HFF-Myc (cell line): ENCODE data around the gene BAG2.

Experiments
- DNase-seq: peaks from one replicate; pipeline ENCODE4 v3.0.0-alpha.2; 2011; ENCODE audit warnings: low read depth; ENCODE audit errors: extremely low read depth
- H3K4me3 ChIP-seq: replicated peaks from 2 replicates; pipeline ENCODE4 v1.5.1; 2011; ENCODE audit warnings: low read depth, mild to moderate bottlenecking, control low read depth, low read length
- TF ChIP-seq, protein P1 (sequence below): IDR thresholded peaks from 2 replicates; pipeline ENCODE4 v1.5.1; 2012; ENCODE audit warnings: mild to moderate bottlenecking, low read depth, low read length, control low read depth; ENCODE audit errors: missing control alignments

BAG2 gene

DNA sequence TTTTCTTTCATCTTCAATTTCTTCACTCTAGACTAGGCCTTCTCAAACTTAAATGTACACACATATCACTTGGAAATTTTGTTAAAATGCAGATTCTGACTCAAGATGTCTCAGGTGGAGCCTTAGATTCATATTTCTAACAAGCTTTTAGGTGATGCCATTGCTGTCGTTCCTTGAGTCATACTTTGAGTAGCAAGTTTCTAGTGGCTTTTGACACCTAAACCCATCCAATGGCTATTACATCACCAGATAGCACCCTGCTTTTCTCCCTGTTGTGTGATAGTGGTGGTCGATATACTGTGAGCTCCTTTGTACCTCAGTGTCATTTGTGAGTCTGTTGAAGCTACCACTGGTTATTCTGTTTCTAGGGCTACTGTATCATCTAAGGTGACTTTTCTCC lies 34.8 kb upstream of the BAG2 start:
- TF ChIP-seq, protein P1, sequence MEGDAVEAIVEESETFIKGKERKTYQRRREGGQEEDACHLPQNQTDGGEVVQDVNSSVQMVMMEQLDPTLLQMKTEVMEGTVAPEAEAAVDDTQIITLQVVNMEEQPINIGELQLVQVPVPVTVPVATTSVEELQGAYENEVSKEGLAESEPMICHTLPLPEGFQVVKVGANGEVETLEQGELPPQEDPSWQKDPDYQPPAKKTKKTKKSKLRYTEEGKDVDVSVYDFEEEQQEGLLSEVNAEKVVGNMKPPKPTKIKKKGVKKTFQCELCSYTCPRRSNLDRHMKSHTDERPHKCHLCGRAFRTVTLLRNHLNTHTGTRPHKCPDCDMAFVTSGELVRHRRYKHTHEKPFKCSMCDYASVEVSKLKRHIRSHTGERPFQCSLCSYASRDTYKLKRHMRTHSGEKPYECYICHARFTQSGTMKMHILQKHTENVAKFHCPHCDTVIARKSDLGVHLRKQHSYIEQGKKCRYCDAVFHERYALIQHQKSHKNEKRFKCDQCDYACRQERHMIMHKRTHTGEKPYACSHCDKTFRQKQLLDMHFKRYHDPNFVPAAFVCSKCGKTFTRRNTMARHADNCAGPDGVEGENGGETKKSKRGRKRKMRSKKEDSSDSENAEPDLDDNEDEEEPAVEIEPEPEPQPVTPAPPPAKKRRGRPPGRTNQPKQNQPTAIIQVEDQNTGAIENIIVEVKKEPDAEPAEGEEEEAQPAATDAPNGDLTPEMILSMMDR, result no peak
- DNase-seq, result no peak
- no peak overlapping the region for H3K4me3 ChIP-seq

DNA sequence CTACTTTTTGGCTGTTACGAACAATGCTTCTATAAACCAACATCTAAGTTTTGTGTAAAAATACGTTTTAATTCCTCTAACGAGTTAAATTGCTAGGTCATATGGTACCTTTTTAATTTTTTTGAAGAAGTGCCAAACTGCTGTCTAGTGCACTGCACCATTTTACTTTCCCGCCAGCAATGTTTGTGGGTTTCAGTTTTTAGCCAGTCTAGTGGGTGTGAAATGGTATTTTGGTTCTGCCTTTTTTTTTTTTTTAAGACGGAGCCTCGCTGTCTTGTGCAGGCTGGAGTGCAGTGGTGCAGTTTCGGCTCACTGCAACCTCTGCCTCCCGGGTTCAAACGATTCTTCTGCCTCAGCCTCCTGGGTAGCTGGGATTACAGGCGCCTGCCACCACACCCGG lies 34.1 kb upstream of the BAG2 start:
- DNase-seq, result no peak
- no peak overlapping the region for H3K4me3 ChIP-seq
- TF ChIP-seq, protein P1, result no peak

DNA sequence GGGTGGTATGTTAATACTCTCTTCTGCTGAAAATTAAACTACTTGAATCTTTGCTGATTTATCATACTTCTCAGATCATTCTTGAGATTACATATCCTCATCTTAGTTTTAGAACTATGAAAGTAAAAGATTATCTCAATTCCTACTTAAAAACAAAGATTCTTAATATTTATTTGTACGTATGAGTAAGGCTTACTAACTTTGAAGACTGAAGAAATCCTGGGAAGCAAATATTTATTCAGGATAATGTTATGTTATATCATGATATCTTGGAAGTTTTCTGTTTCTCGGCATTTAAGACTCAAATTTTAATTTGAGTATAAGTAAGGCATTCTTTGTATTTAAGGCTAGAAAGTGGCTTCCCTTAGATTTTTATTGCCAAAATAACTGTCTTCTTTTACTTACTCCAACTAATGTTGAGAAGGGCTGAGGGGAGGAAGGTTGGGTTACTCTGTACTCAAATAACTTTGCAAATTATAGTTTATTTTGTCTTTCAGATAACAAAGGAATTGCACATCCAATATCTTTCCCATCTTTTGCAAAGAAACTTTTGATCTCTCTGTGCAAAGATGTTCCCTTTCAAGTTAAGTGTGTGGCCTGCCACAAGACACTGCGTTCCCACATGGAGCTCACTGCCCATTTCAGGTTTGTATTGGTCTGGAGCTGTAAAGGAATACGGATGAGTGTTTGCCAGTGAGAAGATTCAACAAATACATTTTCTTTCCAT lies 30.5 kb upstream of the BAG2 start:
- no peak for DNase-seq
- TF ChIP-seq, protein P1, result no peak

DNA sequence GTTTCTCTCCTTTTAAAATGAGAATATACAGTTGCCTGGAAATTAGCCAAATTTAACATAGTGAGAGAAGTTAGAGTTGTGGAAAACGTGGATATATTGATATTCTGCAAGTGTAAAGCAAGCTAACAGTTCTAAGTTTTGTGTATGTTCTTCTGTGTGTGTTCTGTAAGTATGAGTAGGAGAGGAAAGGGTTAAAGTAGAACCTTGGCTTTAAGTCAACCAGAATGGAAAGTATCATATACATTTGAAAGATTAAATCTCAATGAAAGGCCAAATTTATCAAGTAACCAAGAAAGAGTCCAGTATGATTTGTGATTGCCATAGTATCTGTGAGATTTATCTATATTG lies 30.0 kb upstream of the BAG2 start:
- no peak overlapping the region for H3K4me3 ChIP-seq
- no peak for DNase-seq
- TF ChIP-seq, protein P1, result no peak

More for the DNA sequence above, 30.5 kb upstream of the BAG2 start:
- H3K4me3 ChIP-seq, result no peak overlapping the region

DNA sequence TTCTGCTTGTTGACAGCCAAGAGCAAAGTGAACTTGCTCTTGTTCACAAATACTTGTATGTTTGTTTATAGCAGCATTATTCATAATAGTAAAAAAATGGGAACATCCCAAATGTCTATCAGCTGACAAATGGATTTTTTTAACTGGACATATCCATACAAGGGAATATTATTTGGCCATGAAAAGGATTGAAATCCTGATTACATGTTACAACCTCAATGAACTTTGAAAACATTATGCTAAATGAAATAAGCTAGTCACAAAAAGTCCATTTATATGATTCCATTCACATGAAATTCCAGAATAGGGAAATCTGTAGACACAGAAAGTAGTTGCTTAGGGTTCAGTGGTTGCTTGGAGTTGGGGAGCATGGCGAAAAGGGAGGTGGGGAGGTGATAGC lies 28.4 kb upstream of the BAG2 start:
- TF ChIP-seq, protein P1, result no peak
- H3K4me3 ChIP-seq, result no peak overlapping the region
- DNase-seq, result no peak

DNA sequence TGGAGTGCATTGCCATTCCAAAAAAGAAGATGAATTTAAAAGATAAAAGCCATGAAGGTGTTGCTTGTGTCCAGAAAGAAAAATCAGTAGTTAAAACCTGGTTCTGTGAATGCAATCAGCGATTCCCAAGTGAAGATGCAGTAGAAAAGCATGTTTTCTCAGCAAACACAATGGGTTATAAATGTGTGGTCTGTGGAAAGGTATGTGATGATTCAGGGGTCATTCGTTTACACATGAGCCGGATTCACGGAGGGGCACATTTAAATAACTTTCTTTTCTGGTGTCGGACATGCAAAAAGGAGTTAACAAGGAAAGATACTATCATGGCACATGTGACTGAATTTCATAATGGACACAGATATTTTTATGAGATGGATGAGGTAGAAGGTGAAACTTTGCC lies 24.7 kb upstream of the BAG2 start:
- no peak for DNase-seq
- H3K4me3 ChIP-seq, result no peak overlapping the region
- TF ChIP-seq, protein P1, result no peak
